Common myeloid progenitor, CD34-positive (primary cell): ENCODE data around the gene TBL1X.
"Not testable (repeated sequence)": the region's sequence is repeated elsewhere in the genome, so short reads cannot be mapped to it uniquely, and the experiment has no call there.

Experiments
- CTCF ChIA-PET: fragments of 350-600 bp; sonication (Branson Sonifier 250); formaldehyde crosslinking; loops from one replicate; lab custom pipeline; 2021; ENCODE audit warnings: antibody characterized with exemption; lab: Charles Lee
- POLR2A ChIA-PET: fragments of 350-600 bp; sonication (Branson Sonifier 250); formaldehyde crosslinking; loops from one replicate; lab custom pipeline; 2021; ENCODE audit warnings: antibody characterized with exemption; lab: Charles Lee
- DNase-seq, 3 donors: peaks; one replicate each; pipeline versions ENCODE4 v3.0.0 to v3.0.0-alpha.2; 2013
- H3K27ac ChIP-seq, 2 experiments: 1 replicate in 1 of 2; 2 replicates in 1 of 2; pipeline ENCODE4 v1.7.0; 2013; ENCODE audit warnings: inconsistent platforms in 2 of 2, low read length in 2 of 2, mild to moderate bottlenecking in 2 of 2, low read depth in 1 of 2, moderate library complexity in 1 of 2; ENCODE audit not compliant: severe bottlenecking in 2 of 2, insufficient read depth in 1 of 2, poor library complexity in 1 of 2
- H3K27me3 ChIP-seq, 5 experiments: replicated peaks in 2 of 5; 1 replicate in 3 of 5; 2 replicates in 2 of 5; pipeline versions ENCODE4 v1.6.1 to v1.7.0; 2013; ENCODE audit warnings: low read length in 4 of 5, mild to moderate bottlenecking in 2 of 5, moderate library complexity in 2 of 5, inconsistent platforms in 1 of 5; ENCODE audit not compliant: insufficient read depth in 5 of 5, control insufficient read depth in 4 of 5
- H3K36me3 ChIP-seq, 4 experiments: 1 replicate in 2 of 4; 2 replicates in 2 of 4; pipeline versions ENCODE4 v1.6.1 to v1.7.0; 2013; ENCODE audit warnings: low read length in 3 of 4, control low read depth in 1 of 4, mild to moderate bottlenecking in 1 of 4; ENCODE audit not compliant: control insufficient read depth in 4 of 4, insufficient read depth in 4 of 4
- H3K4me1 ChIP-seq, 4 experiments: 1 replicate in 3 of 4; 2 replicates in 1 of 4; pipeline versions ENCODE4 v1.6.1 to v1.7.1; 2013; ENCODE audit warnings: low read length in 3 of 4, mild to moderate bottlenecking in 3 of 4, control low read depth in 1 of 4, inconsistent platforms in 1 of 4, moderate library complexity in 1 of 4; ENCODE audit not compliant: control insufficient read depth in 4 of 4, insufficient read depth in 4 of 4; ENCODE audit errors: control extremely low read depth in 1 of 4
- H3K4me3 ChIP-seq, 7 experiments: 1 replicate in 4 of 7; 2 replicates in 3 of 7; pipeline versions ENCODE4 v1.5.1 to v1.7.0; 2013; ENCODE audit warnings: mild to moderate bottlenecking in 7 of 7, low read length in 6 of 7, moderate library complexity in 6 of 7, inconsistent platforms in 2 of 7, low read depth in 2 of 7, control low read depth in 1 of 7; ENCODE audit not compliant: insufficient read depth in 4 of 7, control insufficient read depth in 1 of 7; ENCODE audit errors: extremely low read depth in 1 of 7
- H3K9me3 ChIP-seq, 5 experiments: 1 replicate in 4 of 5; 2 replicates in 1 of 5; pipeline versions ENCODE4 v1.6.1 to v1.7.1; 2013; ENCODE audit warnings: low read length in 4 of 5, mild to moderate bottlenecking in 2 of 5, inconsistent platforms in 1 of 5, low read depth in 1 of 5, moderate library complexity in 1 of 5; ENCODE audit not compliant: control insufficient read depth in 4 of 5, insufficient read depth in 2 of 5; ENCODE audit errors: control extremely low read depth in 1 of 5
- WGBS: methylation state at CpG from one replicate; pipeline ENCODE4 v1.1.5; 2013; ENCODE audit not compliant: insufficient coverage; 5-methylcytosine and 5-hydroxymethylcytosine counted together

Gene TBL1X

DNA sequence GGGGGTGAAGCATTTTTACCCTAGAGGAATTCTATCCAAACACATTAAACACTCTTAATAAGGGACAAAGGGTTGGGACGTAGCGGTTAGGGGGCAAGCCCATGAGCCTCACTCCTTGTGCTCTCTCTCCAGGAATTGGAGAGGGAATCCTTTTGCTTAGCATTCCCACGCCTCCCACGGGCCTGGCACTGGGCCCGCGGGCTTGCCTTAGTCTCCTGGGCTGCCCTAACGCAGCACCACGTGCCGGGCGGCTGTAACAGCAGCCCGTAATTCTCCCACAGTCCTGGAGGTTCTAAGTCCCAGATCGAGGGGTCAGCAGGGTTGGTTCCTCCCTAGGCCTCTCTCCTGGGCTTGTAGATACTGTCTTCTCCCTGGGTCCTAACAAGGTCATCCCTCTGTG, 67.5 kb downstream of the TBL1X start:
- no peak for DNase-seq
- Histone ChIP-seq H3K27me3 (peaks cover 0 to 3% (median 0%) of the 10 kb centered on the region in 5 experiments), H3K4me3 (no peak overlapping the region), H3K9me3 (no peaks in the 10 kb centered on the region), H3K36me3 (no peaks in the 10 kb centered on the region), H3K4me1 (peaks cover 8 to 27% (median 13%) of the 10 kb centered on the region in 4 experiments), H3K27ac (no peak overlapping the region)
- 91% methylated on average over 12 of the region's 12 CpGs for WGBS
- ChIA-PET POLR2A (no interaction called here), CTCF (no interaction called here)

DNA sequence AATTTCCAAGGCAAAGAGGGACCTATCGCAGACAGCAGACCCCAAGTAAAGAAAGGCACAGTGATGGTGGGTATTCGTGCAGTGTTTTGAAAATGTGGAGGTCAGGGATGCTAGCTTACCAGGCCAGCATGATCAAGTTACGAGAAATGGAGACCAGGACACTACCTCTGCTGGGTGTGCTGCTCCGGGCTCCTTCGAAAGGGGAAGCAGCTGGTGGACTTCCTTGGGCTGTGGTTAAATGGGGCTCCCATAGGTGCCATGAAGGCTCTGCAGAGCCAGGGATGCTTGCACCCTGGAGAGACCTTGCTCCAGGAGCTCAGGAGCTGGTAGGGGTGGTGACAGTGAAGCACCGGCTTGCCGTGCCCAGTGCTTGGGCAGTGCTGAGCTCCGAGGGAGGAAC, 68.8 kb downstream of the TBL1X start:
- Histone ChIP-seq H3K4me1 (peaks cover 8 to 27% (median 13%) of the 10 kb centered on the region in 4 experiments), H3K36me3 (no peaks in the 10 kb centered on the region), H3K4me3 (no peak overlapping the region), H3K9me3 (no peaks in the 10 kb centered on the region), H3K27me3 (peaks cover 0 to 3% (median 0%) of the 10 kb centered on the region in 5 experiments), H3K27ac (no peak overlapping the region)
- WGBS = 77% methylated on average over 6 of the region's 8 CpGs
- DNase-seq = peak in 1 of 3 donors; percentile 29
- CTCF ChIA-PET = no interaction called here
- POLR2A ChIA-PET = no interaction called here

DNA sequence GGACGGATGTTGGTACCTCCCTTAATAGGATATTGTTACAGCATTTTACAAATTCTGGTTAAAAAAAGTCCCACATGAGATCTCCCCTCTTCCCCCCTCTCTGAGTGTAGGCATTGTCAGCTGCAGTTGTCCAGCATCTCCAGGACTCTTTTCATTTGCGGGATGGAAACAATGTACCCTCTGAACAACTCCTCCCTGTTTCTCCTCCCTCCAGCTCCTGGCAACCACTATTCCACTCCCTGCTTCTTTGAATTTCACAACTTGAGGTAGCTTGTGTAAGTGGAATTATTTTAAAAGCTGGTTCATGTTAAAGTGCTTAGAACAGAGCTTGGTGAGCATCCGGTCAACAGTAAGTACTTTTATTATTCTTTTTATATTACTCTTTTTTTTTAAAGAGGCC, 69.8 kb downstream of the TBL1X start:
- WGBS = 61% methylated on average over 2 of the region's 3 CpGs
- no peaks in the 10 kb centered on the region for H3K36me3 ChIP-seq
- ChIA-PET POLR2A (interaction anchor here (0.7 kb wide), 1 partner anchor 1607 kb away, joined by 4 read pairs; no protein-coding TSS in a partner anchor), CTCF (no interaction called here)
- H3K27me3 ChIP-seq = peaks cover 0 to 3% (median 0%) of the 10 kb centered on the region in 5 experiments
- H3K4me3 ChIP-seq = no peak overlapping the region
- peaks cover 0 to 2% (median 0%) of the 10 kb centered on the region in 5 experiments for H3K9me3 ChIP-seq
- peaks cover 8 to 27% (median 13%) of the 10 kb centered on the region in 4 experiments for H3K4me1 ChIP-seq
- DNase-seq = no peak
- no peak overlapping the region for H3K27ac ChIP-seq

DNA sequence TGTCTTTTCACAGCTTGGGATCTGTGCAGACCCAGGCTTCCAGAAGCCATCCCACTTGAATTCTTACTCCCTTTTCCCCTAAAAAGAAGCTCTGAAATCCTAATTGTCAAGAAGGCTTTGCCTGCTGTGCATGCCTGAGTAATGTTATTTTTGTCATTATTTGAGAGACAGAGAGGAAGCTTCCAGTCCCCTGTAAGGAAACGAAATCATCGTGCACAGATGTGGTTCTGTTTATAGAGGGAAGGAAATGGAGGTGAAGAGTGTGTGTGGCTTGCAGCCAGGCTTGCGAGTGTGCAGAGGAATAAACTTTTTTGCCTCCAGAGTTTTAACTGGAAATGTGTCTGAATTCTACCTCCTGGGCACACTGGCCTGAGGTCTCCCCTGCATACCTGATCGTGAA, 70.2 kb downstream of the TBL1X start:
- CTCF ChIA-PET = no interaction called here
- peaks cover 8 to 24% (median 13%) of the 10 kb centered on the region in 4 experiments for H3K4me1 ChIP-seq
- H3K27me3 ChIP-seq = peaks cover 0 to 3% (median 0%) of the 10 kb centered on the region in 5 experiments
- no peaks in the 10 kb centered on the region for H3K36me3 ChIP-seq
- peak in 2 of 3 donors; percentile 25 to 43 for DNase-seq
- no peak overlapping the region for H3K4me3 ChIP-seq
- POLR2A ChIA-PET = interaction anchor here (0.7 kb wide), 1 partner anchor 1607 kb away, joined by 4 read pairs; no protein-coding TSS in a partner anchor
- peaks cover 0 to 6% (median 0%) of the 10 kb centered on the region in 5 experiments for H3K9me3 ChIP-seq
- H3K27ac ChIP-seq = no peak overlapping the region
- 11% methylated on average over 4 of the region's 4 CpGs for WGBS

DNA sequence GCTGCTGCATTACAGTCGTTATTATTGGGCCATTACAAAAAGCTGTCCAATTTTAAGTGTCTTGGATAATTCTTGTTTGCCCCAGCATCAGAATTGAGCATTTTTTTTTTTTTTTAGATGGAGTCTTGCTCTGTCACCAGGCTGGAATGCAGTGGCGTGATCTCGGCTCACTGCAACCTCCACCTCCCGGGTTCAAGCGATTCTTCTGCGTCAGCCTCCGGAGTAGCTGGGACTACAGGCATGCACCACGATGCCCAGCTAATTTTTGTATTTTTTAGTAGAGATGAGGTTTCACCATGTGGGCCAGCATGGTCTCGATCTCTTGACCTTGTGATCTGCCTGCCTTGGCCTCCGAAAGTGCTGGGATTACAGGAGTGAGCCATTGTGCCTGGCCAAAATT, 71.3 kb downstream of the TBL1X start:
- H3K27ac ChIP-seq, H3K36me3 ChIP-seq, H3K9me3 ChIP-seq, H3K27me3 ChIP-seq, POLR2A ChIA-PET, H3K4me3 ChIP-seq, DNase-seq, CTCF ChIA-PET: not testable (repeated sequence)
- WGBS = 87% methylated on average over 5 of the region's 10 CpGs
- H3K4me1 ChIP-seq = peaks cover 4 to 16% (median 12%) of the 10 kb centered on the region in 4 experiments

DNA sequence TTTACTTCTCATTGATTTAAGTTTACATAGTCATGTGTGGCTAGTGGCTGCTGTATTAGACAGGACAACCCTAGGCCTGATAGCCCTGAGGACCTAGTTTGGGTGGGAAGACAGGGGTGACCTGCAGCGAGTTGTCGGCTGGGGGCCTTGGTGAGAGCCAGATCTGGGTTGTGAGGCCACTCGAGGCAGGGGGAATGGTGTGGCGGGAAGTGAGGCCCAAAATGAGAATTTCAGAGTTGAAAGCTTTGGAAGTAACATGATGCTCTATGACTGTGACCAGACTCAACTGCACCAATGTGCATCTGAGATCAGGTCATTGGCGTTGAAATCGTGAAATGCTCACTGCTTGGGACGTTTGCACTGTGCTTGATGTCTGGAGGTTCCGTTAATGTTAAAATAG, 72.9 kb downstream of the TBL1X start:
- Histone ChIP-seq H3K9me3 (peaks cover 0 to 6% (median 0%) of the 10 kb centered on the region in 5 experiments), H3K36me3 (no peaks in the 10 kb centered on the region), H3K4me1 (peaks cover 4 to 16% (median 12%) of the 10 kb centered on the region in 4 experiments), H3K27ac (no peak overlapping the region), H3K27me3 (no peaks in the 10 kb centered on the region), H3K4me3 (no peak overlapping the region)
- ChIA-PET POLR2A (no interaction called here), CTCF (no interaction called here)
- 97% methylated on average over 6 of the region's 8 CpGs for WGBS
- no peak for DNase-seq

DNA sequence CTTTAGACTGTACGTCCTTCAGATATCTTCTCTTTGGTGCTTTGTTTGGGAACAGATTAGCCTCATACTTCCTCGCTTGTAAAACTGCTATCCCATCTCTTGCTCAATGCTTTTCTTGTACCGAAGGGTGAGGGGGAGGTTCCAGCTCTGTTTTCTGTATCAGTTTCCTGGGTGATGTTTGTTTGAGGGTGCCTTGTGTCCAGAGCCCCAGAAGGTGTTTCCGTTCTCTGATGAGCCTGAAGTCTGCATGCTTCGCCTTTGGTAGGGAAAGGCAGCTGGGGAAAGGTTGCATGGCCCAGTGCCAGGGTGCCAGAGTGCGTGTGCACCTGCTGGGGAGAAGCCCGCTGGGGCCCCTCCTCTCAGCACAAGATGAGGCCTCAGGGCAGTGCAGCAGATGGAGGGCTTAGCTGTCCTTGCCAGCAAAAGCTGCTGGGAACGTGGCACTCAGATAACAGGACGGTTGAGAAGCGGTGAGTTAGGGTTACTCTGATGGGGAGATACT, 73.7 kb downstream of the TBL1X start:
- WGBS = 85% methylated on average over 8 of the region's 10 CpGs

More for the DNA sequence above, 73.7 kb downstream of the TBL1X start:
- Histone ChIP-seq H3K9me3 (peaks cover 0 to 6% (median 0%) of the 10 kb centered on the region in 5 experiments), H3K27ac (no peak overlapping the region), H3K36me3 (no peaks in the 10 kb centered on the region), H3K27me3 (no peaks in the 10 kb centered on the region), H3K4me1 (peaks cover 4 to 12% (median 10%) of the 10 kb centered on the region in 4 experiments), H3K4me3 (no peak overlapping the region)
- ChIA-PET POLR2A (no interaction called here), CTCF (no interaction called here)
- no peak for DNase-seq
